BE2C (cell line): ENCODE results near the gene TXNDC15.

ENCODE experiments used
- DNase-seq: peaks from one replicate; pipeline ENCODE4 v3.0.0-alpha.2; 2020
- H3K27me3 ChIP-seq: fragments of 250-450 bp; sonication (Bioruptor Pico); 2 replicates; pipeline ENCODE4 v1.5.1; 2020; ENCODE audit warnings: mild to moderate bottlenecking
- H3K36me3 ChIP-seq: fragments of 250-450 bp; sonication (Bioruptor Pico); 2 replicates; pipeline ENCODE4 v1.5.1; 2020; ENCODE audit warnings: mild to moderate bottlenecking
- H3K4me1 ChIP-seq: fragments of 250-450 bp; sonication (Bioruptor Pico); 2 replicates; pipeline ENCODE4 v1.5.1; 2020
- H3K4me3 ChIP-seq: 2 replicates; pipeline ENCODE4 v1.5.1; 2011; ENCODE audit warnings: low read depth, low read length
- H3K9me3 ChIP-seq: fragments of 250-450 bp; sonication (Bioruptor Pico); 2 replicates; pipeline ENCODE4 v1.5.1; 2020
- CTCF ChIP-seq: IDR thresholded peaks from 2 replicates; pipeline ENCODE4 v1.5.1; 2012; ENCODE audit warnings: mild to moderate bottlenecking, low read depth, low read length

TXNDC15 gene

GRCh38 chr5:134945041-134945440, 70.9 kb downstream of the TXNDC15 start:
- H3K27me3 ChIP-seq, result no peaks in the 10 kb centered on the region
- no peak overlapping the region for H3K4me3 ChIP-seq
- H3K36me3 ChIP-seq, result no peaks in the 10 kb centered on the region
- TF ChIP-seq CTCF, result no peak
- no peaks in the 10 kb centered on the region for H3K9me3 ChIP-seq
- DNase-seq, result no peak
- peaks cover 5% of the 10 kb centered on the region; the same call in 1 of the 2 replicates for H3K4me1 ChIP-seq

GRCh38 chr5:134948911-134949310, 74.7 kb downstream of the TXNDC15 start:
- Histone ChIP-seq H3K36me3 (no peaks in the 10 kb centered on the region), H3K27me3 (no peaks in the 10 kb centered on the region), H3K4me1 (peaks cover 5% of the 10 kb centered on the region; the same call in 1 of the 2 replicates), H3K4me3 (no peak overlapping the region), H3K9me3 (no peaks in the 10 kb centered on the region)
- DNase-seq, result peak; percentile 21
- TF ChIP-seq CTCF, result no peak

- H3K4me1 ChIP-seq, result peaks cover 5% of the 10 kb centered on the region; the same call in 1 of the 2 replicates
- no peak for DNase-seq
- no peaks in the 10 kb centered on the region for H3K27me3 ChIP-seq
- no peak for TF ChIP-seq CTCF
- H3K36me3 ChIP-seq, result no peaks in the 10 kb centered on the region
- no peaks in the 10 kb centered on the region for H3K9me3 ChIP-seq
- H3K4me3 ChIP-seq, result no peak overlapping the region
Observed at GRCh38 chr5:134949316-134949715, 75.1 kb downstream of the TXNDC15 start.
